HFFc6 (cell line): Measurements from ENCODE around the gene ETV3. TPM values are rescaled to one million over a fixed set of nuclear protein-coding genes. Genes with fewer than 3 reads are reported as not detected.

Experiments
- DNase-seq: peaks from one replicate; pipeline ENCODE4 v3.0.0-alpha.2; 2018
- H3K27ac Mint-ChIP-seq: 2 replicates; pipeline ENCODE4 v1.8.0; 2020; ENCODE audit warnings: mild to moderate bottlenecking, mixed read lengths
- H3K27me3 Mint-ChIP-seq: 2 replicates; pipeline ENCODE4 v1.8.0; 2021; ENCODE audit warnings: mild to moderate bottlenecking, moderate library complexity, mixed read lengths; ENCODE audit not compliant: insufficient read depth
- H3K36me3 Mint-ChIP-seq: 2 replicates; pipeline ENCODE4 v1.8.0; 2021; ENCODE audit warnings: low read depth, mixed read lengths
- H3K4me1 Mint-ChIP-seq: 2 replicates; pipeline ENCODE4 v1.8.0; 2020; ENCODE audit warnings: low read depth, mixed read lengths
- H3K4me3 Mint-ChIP-seq: 2 replicates; pipeline ENCODE4 v1.8.0; 2020; ENCODE audit warnings: mild to moderate bottlenecking, moderate library complexity, mixed read lengths
- H3K9me3 Mint-ChIP-seq: 2 replicates; pipeline ENCODE4 v1.8.0; 2020; ENCODE audit warnings: mild to moderate bottlenecking, mixed read lengths
- CTCF ChIP-seq: fragments of 200-600 bp; sonication (generic); IDR thresholded peaks from 2 replicates; pipeline ENCODE4 v1.5.0; 2021; ENCODE audit warnings: antibody characterized with exemption, mild to moderate bottlenecking
- total RNA-seq, 6 experiments: library from RNA; stranded (reverse); fragmentation: NEBNext Ultra II Directional; extraction: Animal tissue kit (Norgen Biotek cat#: 25700); gene quantifications; 2 replicates in 1 of 6; 3 replicates in 5 of 6; pipeline ENCODE4 v1.2.3, GENCODE V29; 2021

ETV3 gene
- total RNA-seq, 6 experiments from 2014 or later, result 20.0 to 22.9 (median 21.0) TPM

GRCh38 chr1:157110686-157111085 is 27.5 kb downstream of the ETV3 start:
- no peaks in the 10 kb centered on the region for H3K9me3 Mint-ChIP-seq
- no peak overlapping the region for H3K27ac Mint-ChIP-seq
- DNase-seq, result no peak
- H3K36me3 Mint-ChIP-seq, result no peaks in the 10 kb centered on the region
- peaks cover 24% of the 10 kb centered on the region for H3K4me1 Mint-ChIP-seq
- peaks cover 36% of the 10 kb centered on the region for H3K27me3 Mint-ChIP-seq
- no peak for TF ChIP-seq CTCF
- H3K4me3 Mint-ChIP-seq, result no peak overlapping the region

- no peak for TF ChIP-seq CTCF
- H3K4me1 Mint-ChIP-seq, result peaks cover 31% of the 10 kb centered on the region
- no peak overlapping the region for H3K4me3 Mint-ChIP-seq
- H3K9me3 Mint-ChIP-seq, result no peaks in the 10 kb centered on the region
- no peaks in the 10 kb centered on the region for H3K36me3 Mint-ChIP-seq
- DNase-seq, result no peak
- H3K27ac Mint-ChIP-seq, result no peak overlapping the region
- H3K27me3 Mint-ChIP-seq, result peaks cover 34% of the 10 kb centered on the region
These were observed 28.2 kb downstream of the ETV3 start for GRCh38 chr1:157110003-157110402.

GRCh38 chr1:157108448-157108847 is 29.7 kb downstream of the ETV3 start:
- no peak overlapping the region for H3K27ac Mint-ChIP-seq
- TF ChIP-seq CTCF, result no peak
- peaks cover 26% of the 10 kb centered on the region for H3K27me3 Mint-ChIP-seq
- no peaks in the 10 kb centered on the region for H3K9me3 Mint-ChIP-seq
- no peak for DNase-seq
- peaks cover 46% of the 10 kb centered on the region for H3K4me1 Mint-ChIP-seq
- no peaks in the 10 kb centered on the region for H3K36me3 Mint-ChIP-seq
- no peak overlapping the region for H3K4me3 Mint-ChIP-seq

- H3K27me3 Mint-ChIP-seq, result peaks cover 25% of the 10 kb centered on the region
- peaks cover 46% of the 10 kb centered on the region for H3K4me1 Mint-ChIP-seq
- H3K9me3 Mint-ChIP-seq, result no peaks in the 10 kb centered on the region
- no peak for TF ChIP-seq CTCF
- no peak overlapping the region for H3K4me3 Mint-ChIP-seq
- no peak for DNase-seq
- no peaks in the 10 kb centered on the region for H3K36me3 Mint-ChIP-seq
- H3K27ac Mint-ChIP-seq, result no peak overlapping the region
These were observed 30.5 kb downstream of the ETV3 start for GRCh38 chr1:157107702-157108101.

- TF ChIP-seq CTCF, result no peak
- no peak overlapping the region for H3K4me3 Mint-ChIP-seq
- no peaks in the 10 kb centered on the region for H3K36me3 Mint-ChIP-seq
- H3K27me3 Mint-ChIP-seq, result peaks cover 23% of the 10 kb centered on the region
- H3K27ac Mint-ChIP-seq, result peak overlapping the region; percentile 93
- no peaks in the 10 kb centered on the region for H3K9me3 Mint-ChIP-seq
- peaks cover 40% of the 10 kb centered on the region for H3K4me1 Mint-ChIP-seq
- DNase-seq, result no peak
These were observed 31.4 kb downstream of the ETV3 start for GRCh38 chr1:157106813-157107189.
